ENCODE data around the gene INPP5D.

- no peak for TF ChIP-seq POLR2AphosphoS5 (IDR thresholded peaks at IDR 0.05)
- TF ChIP-seq CTCF (IDR thresholded peaks at IDR 0.05) = no peak
These were observed 142.4 kb downstream of the INPP5D start for GRCh38 chr2:233202531-233202944.

Data from stomach (tissue), 4 donors.